Lower lobe of right lung (tissue), 2 donors: ENCODE data around the gene SOX5. TPM values are rescaled to one million over a fixed set of nuclear protein-coding genes. Genes with fewer than 3 reads are reported as not detected.

Experiments
- ATAC-seq, 2 donors: fragments of 200-7000 bp; cut with Tn5 transposase; one replicate each; pipeline ENCODE4 v1.9.1; 2020 to 2022; ENCODE audit warnings: mild to moderate bottlenecking in 2 of 2, moderate library complexity in 2 of 2
- DNase-seq: peaks from one replicate; pipeline ENCODE4 v3.0.0-alpha.2; 2020
- H3K27ac ChIP-seq: fragments of 200-600 bp; one replicate; pipeline ENCODE4 v1.8.0; 2022
- H3K27me3 ChIP-seq: fragments of 200-600 bp; one replicate; pipeline ENCODE4 v1.8.0; 2022; ENCODE audit warnings: low read depth
- H3K36me3 ChIP-seq: fragments of 200-600 bp; one replicate; pipeline ENCODE4 v1.8.0; 2022; ENCODE audit warnings: mild to moderate bottlenecking
- H3K4me1 ChIP-seq: fragments of 200-600 bp; one replicate; pipeline ENCODE4 v1.8.0; 2022
- H3K4me3 ChIP-seq: fragments of 200-600 bp; one replicate; pipeline ENCODE4 v1.8.0; 2022; ENCODE audit warnings: mild to moderate bottlenecking
- H3K9me3 ChIP-seq: fragments of 200-600 bp; one replicate; pipeline ENCODE4 v1.8.0; 2022
- intact Hi-C: fragments of 100-400 bp; cut with DNase I; formaldehyde crosslinking; loops from one replicate; pipeline ENCODE4 v1.11.0; 2022
- total RNA-seq: library from RNA; stranded (reverse); fragmentation: NEBNext Ultra II Directional; extraction: Animal tissue kit (Norgen Biotek cat#: 25700); gene quantifications from one replicate; pipeline ENCODE4 v1.2.1, GENCODE V29; 2021
- TF ChIP-seq, protein P1 (sequence below): fragments of 200-600 bp; IDR thresholded peaks from one replicate; pipeline ENCODE4 v1.8.0; 2022; ENCODE audit warnings: antibody characterized with exemption, mild to moderate bottlenecking
- donor health status: DM: no; HTN: yes; CAD: no; lungs with severe emphysema.

Gene SOX5
- total RNA-seq, 1 donor from 2014 or later = 14.0 TPM

GRCh38 chr12:23860019-23860418, 89.5 kb downstream of the SOX5 start:
- no peak for DNase-seq
- H3K27ac ChIP-seq = no peak overlapping the region
- no peaks in the 10 kb centered on the region for H3K36me3 ChIP-seq
- TF ChIP-seq, protein P1, sequence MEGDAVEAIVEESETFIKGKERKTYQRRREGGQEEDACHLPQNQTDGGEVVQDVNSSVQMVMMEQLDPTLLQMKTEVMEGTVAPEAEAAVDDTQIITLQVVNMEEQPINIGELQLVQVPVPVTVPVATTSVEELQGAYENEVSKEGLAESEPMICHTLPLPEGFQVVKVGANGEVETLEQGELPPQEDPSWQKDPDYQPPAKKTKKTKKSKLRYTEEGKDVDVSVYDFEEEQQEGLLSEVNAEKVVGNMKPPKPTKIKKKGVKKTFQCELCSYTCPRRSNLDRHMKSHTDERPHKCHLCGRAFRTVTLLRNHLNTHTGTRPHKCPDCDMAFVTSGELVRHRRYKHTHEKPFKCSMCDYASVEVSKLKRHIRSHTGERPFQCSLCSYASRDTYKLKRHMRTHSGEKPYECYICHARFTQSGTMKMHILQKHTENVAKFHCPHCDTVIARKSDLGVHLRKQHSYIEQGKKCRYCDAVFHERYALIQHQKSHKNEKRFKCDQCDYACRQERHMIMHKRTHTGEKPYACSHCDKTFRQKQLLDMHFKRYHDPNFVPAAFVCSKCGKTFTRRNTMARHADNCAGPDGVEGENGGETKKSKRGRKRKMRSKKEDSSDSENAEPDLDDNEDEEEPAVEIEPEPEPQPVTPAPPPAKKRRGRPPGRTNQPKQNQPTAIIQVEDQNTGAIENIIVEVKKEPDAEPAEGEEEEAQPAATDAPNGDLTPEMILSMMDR = no peak
- H3K4me3 ChIP-seq = no peak overlapping the region
- H3K4me1 ChIP-seq = no peaks in the 10 kb centered on the region
- ATAC-seq = no peak
- no peaks in the 10 kb centered on the region for H3K27me3 ChIP-seq
- H3K9me3 ChIP-seq = no peaks in the 10 kb centered on the region
- intact Hi-C loops = no loop called here

GRCh38 chr12:23857178-23857577, 92.3 kb downstream of the SOX5 start:
- TF ChIP-seq, protein P1 = no peak
- ATAC-seq (no peak), DNase-seq (no peak)
- Histone ChIP-seq H3K27me3 (no peaks in the 10 kb centered on the region), H3K4me3 (no peak overlapping the region), H3K9me3 (no peaks in the 10 kb centered on the region), H3K4me1 (no peaks in the 10 kb centered on the region), H3K27ac (no peak overlapping the region), H3K36me3 (no peaks in the 10 kb centered on the region)
- intact Hi-C loops = no loop called here

DNA sequence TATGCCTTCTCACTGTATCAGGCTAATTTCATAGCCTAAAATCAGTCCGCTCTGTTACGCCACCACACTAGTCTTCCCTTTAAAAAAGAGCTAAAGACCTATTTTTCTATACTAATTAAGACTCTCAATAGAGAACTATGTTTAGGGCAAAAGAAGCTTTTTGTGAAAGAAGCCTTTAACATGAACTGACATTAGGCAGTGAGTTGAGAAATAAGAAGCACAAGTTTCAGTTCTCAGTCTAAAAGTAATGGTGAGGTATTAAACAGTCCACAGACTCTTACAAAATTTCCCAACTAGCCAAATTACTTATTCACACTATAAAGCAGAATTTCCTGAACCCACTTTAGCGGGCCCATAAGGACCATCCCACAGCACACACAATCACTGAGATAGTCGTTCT, 93.7 kb downstream of the SOX5 start:
- DNase-seq = no peak
- intact Hi-C loops = no loop called here
- Histone ChIP-seq H3K4me1 (no peaks in the 10 kb centered on the region), H3K27ac (no peak overlapping the region), H3K4me3 (no peak overlapping the region), H3K9me3 (no peaks in the 10 kb centered on the region), H3K36me3 (no peaks in the 10 kb centered on the region), H3K27me3 (no peaks in the 10 kb centered on the region)
- TF ChIP-seq, protein P1 = no peak
- no peak for ATAC-seq

GRCh38 chr12:23854598-23854997, 94.9 kb downstream of the SOX5 start:
- TF ChIP-seq, protein P1 = no peak
- Histone ChIP-seq H3K36me3 (no peaks in the 10 kb centered on the region), H3K4me1 (no peaks in the 10 kb centered on the region), H3K27ac (no peak overlapping the region), H3K27me3 (no peaks in the 10 kb centered on the region), H3K9me3 (no peaks in the 10 kb centered on the region), H3K4me3 (no peak overlapping the region)
- DNase-seq (no peak), ATAC-seq (no peak)
- intact Hi-C loops = no loop called here

DNA sequence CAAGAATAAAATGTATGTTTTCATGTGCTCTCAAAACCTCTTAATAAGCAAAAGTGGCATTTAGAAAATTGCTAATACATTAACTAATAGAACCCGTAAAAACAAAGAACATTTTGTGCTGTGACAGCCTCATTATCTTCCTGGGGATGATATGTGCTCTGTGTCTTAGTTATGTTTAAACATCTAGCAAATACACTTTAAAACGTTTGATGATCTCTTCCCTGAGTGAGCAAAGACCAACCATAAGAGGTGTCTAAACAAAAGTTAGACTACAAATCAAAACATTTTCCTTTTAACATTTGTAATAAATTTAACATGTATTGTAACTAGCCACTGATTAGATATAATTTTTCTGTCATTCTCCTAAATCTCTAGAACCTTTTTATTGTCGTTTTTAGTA, 95.8 kb downstream of the SOX5 start:
- TF ChIP-seq, protein P1 = no peak
- Histone ChIP-seq H3K4me3 (no peak overlapping the region), H3K36me3 (no peaks in the 10 kb centered on the region), H3K27me3 (no peaks in the 10 kb centered on the region), H3K9me3 (no peaks in the 10 kb centered on the region), H3K4me1 (no peaks in the 10 kb centered on the region), H3K27ac (no peak overlapping the region)
- DNase-seq = no peak
- intact Hi-C loops = no loop called here
- ATAC-seq = no peak

DNA sequence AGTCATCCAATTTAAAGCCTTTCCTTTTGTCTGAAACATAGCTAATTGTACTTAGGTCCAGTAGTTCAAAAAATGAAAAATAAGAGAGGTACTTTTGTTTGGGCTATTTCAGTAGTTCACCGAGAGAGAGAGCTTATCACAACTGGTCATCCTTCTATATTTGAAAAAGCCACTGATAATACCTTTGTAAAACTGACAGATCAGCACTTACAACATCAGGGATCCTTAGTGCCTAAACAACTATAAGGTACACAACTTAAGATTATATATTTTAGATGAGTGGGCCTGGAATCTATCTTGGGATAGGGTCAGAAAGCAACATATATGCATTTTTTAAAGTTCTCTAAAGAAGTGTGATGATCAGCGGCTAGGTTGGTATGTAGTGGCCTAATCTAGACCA, 97.9 kb downstream of the SOX5 start:
- no peak for ATAC-seq
- Histone ChIP-seq H3K4me1 (no peaks in the 10 kb centered on the region), H3K4me3 (no peak overlapping the region), H3K27ac (no peak overlapping the region), H3K36me3 (no peaks in the 10 kb centered on the region), H3K27me3 (no peaks in the 10 kb centered on the region), H3K9me3 (no peaks in the 10 kb centered on the region)
- DNase-seq = no peak
- intact Hi-C loops = no loop called here
- TF ChIP-seq, protein P1 = no peak
